Naive thymus-derived CD8-positive, alpha-beta T cell (primary cell): Measurements from ENCODE around the gene BAAT. TPM values are rescaled to one million over a fixed set of nuclear protein-coding genes. Genes with fewer than 3 reads are reported as not detected.
"Not testable (repeated sequence)": the region's sequence is repeated elsewhere in the genome, so short reads cannot be mapped to it uniquely, and the experiment has no call there.

Experiments
- ATAC-seq, 2 donors: fragments of 150-1000 bp; cut with Tn5 transposase in 1 of 2; sonication (Bioruptor Pico), chemical (Tn5 transposase) in 1 of 2; 1 replicate in 1 of 2; 2 replicates in 1 of 2; pipeline ENCODE4 v1.10.0; 2021; ENCODE audit warnings: mild to moderate bottlenecking in 2 of 2, moderate library complexity in 2 of 2
- POLR2A ChIA-PET: fragments of 350-600 bp; sonication (Branson Sonifier 250); formaldehyde crosslinking; loops from one replicate; lab custom pipeline; 2021; ENCODE audit warnings: antibody characterized with exemption; lab: Charles Lee
- DNase-seq, 10 donors: peaks; one replicate each; pipeline versions ENCODE4 v3.0.0 to v3.0.0-alpha.2; 2020 to 2022
- H3K27ac Mint-ChIP-seq, 10 donors: one replicate each; pipeline ENCODE4 v1.8.0; 2020 to 2022; ENCODE audit warnings: mild to moderate bottlenecking in 10 of 10, mixed read lengths in 10 of 10, moderate library complexity in 4 of 10, inconsistent platforms in 1 of 10
- H3K27me3 Mint-ChIP-seq, 5 donors: one replicate each; pipeline ENCODE4 v1.8.0; 2021 to 2022; ENCODE audit warnings: mixed read lengths in 5 of 5
- H3K36me3 Mint-ChIP-seq, 3 donors: one replicate each; pipeline ENCODE4 v1.8.0; 2020 to 2022; ENCODE audit warnings: mixed read lengths in 3 of 3, mild to moderate bottlenecking in 2 of 3, inconsistent platforms in 1 of 3
- H3K4me1 Mint-ChIP-seq, 4 donors: one replicate each; pipeline ENCODE4 v1.8.0; 2021 to 2022; ENCODE audit warnings: mixed read lengths in 4 of 4
- H3K4me3 Mint-ChIP-seq, 10 donors: one replicate each; pipeline ENCODE4 v1.8.0; 2020 to 2022; ENCODE audit warnings: mild to moderate bottlenecking in 10 of 10, mixed read lengths in 10 of 10, moderate library complexity in 6 of 10, inconsistent platforms in 1 of 10
- H3K9me3 Mint-ChIP-seq, 9 donors: one replicate each; pipeline ENCODE4 v1.8.0; 2020 to 2022; ENCODE audit warnings: mixed read lengths in 9 of 9, mild to moderate bottlenecking in 3 of 9, inconsistent platforms in 1 of 9, moderate library complexity in 1 of 9
- polyA plus RNA-seq, 3 donors: library from polyadenylated mRNA; unstranded; fragments of 300-500 nt; fragmentation: Illumina TruSeq; gene quantifications; one replicate each; pipeline ENCODE4 v1.2.3, GENCODE V29; 2021
- total RNA-seq, 8 experiments: library from RNA in 2 of 8; stranded (reverse) in 2 of 8; gene quantifications; one replicate each; pipeline ENCODE4 v1.2.3 and lab custom pipeline; 2021 to 2026

BAAT gene
- total RNA-seq = not detected
- polyA plus RNA-seq = not detected
- 0.36 to 1.2 (median 0.52) reads per million in 6 experiments for total RNA-seq (lab: John Stamatoyannopoulos, UW)

- H3K4me3 Mint-ChIP-seq, DNase-seq, POLR2A ChIA-PET, ATAC-seq, H3K27ac Mint-ChIP-seq, H3K27me3 Mint-ChIP-seq, H3K4me1 Mint-ChIP-seq: not testable (repeated sequence)
- Mint-ChIP-seq H3K9me3 (peaks cover 0 to 15% (median 10%) of the 10 kb centered on the region in 9 donors), H3K36me3 (peaks cover 6 to 21% (median 19%) of the 10 kb centered on the region in 3 donors)
Observed at GRCh38 chr9:101384873-101385536, at the start of gene BAAT. Gene BAAT (minus strand): TSS chr9:101385006. CDS start chr9:101371404, 13,602 bp downstream.

GRCh38 chr9:101433229-101433628 lies 48.4 kb upstream of the BAAT start:
- H3K27ac Mint-ChIP-seq = no peak overlapping the region
- no peaks in the 10 kb centered on the region for H3K4me1 Mint-ChIP-seq
- H3K4me3 Mint-ChIP-seq = no peak overlapping the region
- H3K9me3 Mint-ChIP-seq = peaks cover 0 to 2% (median 0%) of the 10 kb centered on the region in 9 donors
- H3K27me3 Mint-ChIP-seq = peaks cover 20 to 53% (median 25%) of the 10 kb centered on the region in 5 donors
- DNase-seq = no peak
- ATAC-seq = no peak
- POLR2A ChIA-PET = no interaction called here
- peaks cover 0 to 2% (median 2%) of the 10 kb centered on the region in 3 donors for H3K36me3 Mint-ChIP-seq

GRCh38 chr9:101432740-101433139 lies 47.9 kb upstream of the BAAT start:
- DNase-seq (no peak), ATAC-seq (no peak)
- Mint-ChIP-seq H3K4me3 (no peak overlapping the region), H3K36me3 (peaks cover 0 to 6% (median 3%) of the 10 kb centered on the region in 3 donors), H3K4me1 (no peaks in the 10 kb centered on the region), H3K9me3 (peaks cover 0 to 2% (median 0%) of the 10 kb centered on the region in 9 donors), H3K27ac (no peak overlapping the region), H3K27me3 (peaks cover 20 to 52% (median 24%) of the 10 kb centered on the region in 5 donors)
- POLR2A ChIA-PET = no interaction called here

- Mint-ChIP-seq H3K27me3 (peaks cover 18 to 46% (median 19%) of the 10 kb centered on the region in 5 donors), H3K36me3 (peaks cover 0 to 6% (median 3%) of the 10 kb centered on the region in 3 donors), H3K27ac (no peak overlapping the region), H3K4me3 (no peak overlapping the region), H3K4me1 (no peaks in the 10 kb centered on the region), H3K9me3 (peaks cover 0 to 2% (median 0%) of the 10 kb centered on the region in 9 donors)
- ATAC-seq (no peak), DNase-seq (no peak)
- POLR2A ChIA-PET = no interaction called here
Observed at GRCh38 chr9:101432171-101432570, 47.4 kb upstream of the BAAT start.

GRCh38 chr9:101429736-101430135 lies 44.9 kb upstream of the BAAT start:
- POLR2A ChIA-PET = no interaction called here
- no peak overlapping the region for H3K4me3 Mint-ChIP-seq

GRCh38 chr9:101428909-101429308 lies 44.1 kb upstream of the BAAT start:
- ATAC-seq (no peak), DNase-seq (no peak)
- H3K4me3 Mint-ChIP-seq = no peak overlapping the region
- H3K9me3 Mint-ChIP-seq = peaks cover 0 to 24% (median 5%) of the 10 kb centered on the region in 9 donors
- no peak overlapping the region for H3K27ac Mint-ChIP-seq
- peaks cover 0 to 16% (median 3%) of the 10 kb centered on the region in 3 donors for H3K36me3 Mint-ChIP-seq
- H3K4me1 Mint-ChIP-seq = no peaks in the 10 kb centered on the region
- POLR2A ChIA-PET = no interaction called here
- peaks cover 14 to 24% (median 15%) of the 10 kb centered on the region in 5 donors for H3K27me3 Mint-ChIP-seq

More at GRCh38 chr9:101429736-101430135, 44.9 kb upstream of the BAAT start:
- Mint-ChIP-seq H3K9me3 (peaks cover 0 to 17% (median 0%) of the 10 kb centered on the region in 9 donors), H3K27ac (no peak overlapping the region), H3K36me3 (peaks cover 0 to 11% (median 3%) of the 10 kb centered on the region in 3 donors), H3K4me1 (no peaks in the 10 kb centered on the region), H3K27me3 (peaks cover 14 to 26% (median 15%) of the 10 kb centered on the region in 5 donors)
- DNase-seq = no peak
- no peak for ATAC-seq

GRCh38 chr9:101427957-101428655 lies 43.3 kb upstream of the BAAT start:
- Mint-ChIP-seq H3K4me1 (peaks cover 0 to 3% (median 0%) of the 10 kb centered on the region in 4 donors), H3K36me3 (peaks cover 3 to 22% (median 8%) of the 10 kb centered on the region in 3 donors), H3K27me3 (peaks cover 13 to 19% (median 14%) of the 10 kb centered on the region in 5 donors), H3K4me3 (no peak overlapping the region), H3K9me3 (peaks cover 0 to 32% (median 11%) of the 10 kb centered on the region in 9 donors), H3K27ac (no peak overlapping the region)
- POLR2A ChIA-PET = no interaction called here
- ATAC-seq (no peak), DNase-seq (no peak)

- Mint-ChIP-seq H3K36me3 (peaks cover 4 to 24% (median 9%) of the 10 kb centered on the region in 3 donors), H3K27ac (no peak overlapping the region), H3K4me1 (peaks cover 0 to 3% (median 0%) of the 10 kb centered on the region in 4 donors), H3K27me3 (peaks cover 13 to 19% (median 14%) of the 10 kb centered on the region in 5 donors), H3K4me3 (no peak overlapping the region), H3K9me3 (peaks cover 0 to 40% (median 15%) of the 10 kb centered on the region in 9 donors)
- no peak for DNase-seq
- no peak for ATAC-seq
- POLR2A ChIA-PET = no interaction called here
Observed at GRCh38 chr9:101427358-101427757, 42.6 kb upstream of the BAAT start.

GRCh38 chr9:101421653-101422065 lies 36.9 kb upstream of the BAAT start:
- DNase-seq (no peak), ATAC-seq (no peak)
- H3K4me3 Mint-ChIP-seq = no peak overlapping the region
- no peak overlapping the region for H3K27ac Mint-ChIP-seq
- POLR2A ChIA-PET = no interaction called here
- peaks cover 22 to 97% (median 60%) of the 10 kb centered on the region in 9 donors for H3K9me3 Mint-ChIP-seq
- peaks cover 11 to 62% (median 47%) of the 10 kb centered on the region in 3 donors for H3K36me3 Mint-ChIP-seq
- peaks cover 0 to 5% (median 0%) of the 10 kb centered on the region in 4 donors for H3K4me1 Mint-ChIP-seq
- H3K27me3 Mint-ChIP-seq = peaks cover 0 to 3% (median 0%) of the 10 kb centered on the region in 5 donors

GRCh38 chr9:101419863-101420262 lies 35.1 kb upstream of the BAAT start:
- no peak overlapping the region for H3K27ac Mint-ChIP-seq
- ATAC-seq = no peak
- POLR2A ChIA-PET = no interaction called here

DNA sequence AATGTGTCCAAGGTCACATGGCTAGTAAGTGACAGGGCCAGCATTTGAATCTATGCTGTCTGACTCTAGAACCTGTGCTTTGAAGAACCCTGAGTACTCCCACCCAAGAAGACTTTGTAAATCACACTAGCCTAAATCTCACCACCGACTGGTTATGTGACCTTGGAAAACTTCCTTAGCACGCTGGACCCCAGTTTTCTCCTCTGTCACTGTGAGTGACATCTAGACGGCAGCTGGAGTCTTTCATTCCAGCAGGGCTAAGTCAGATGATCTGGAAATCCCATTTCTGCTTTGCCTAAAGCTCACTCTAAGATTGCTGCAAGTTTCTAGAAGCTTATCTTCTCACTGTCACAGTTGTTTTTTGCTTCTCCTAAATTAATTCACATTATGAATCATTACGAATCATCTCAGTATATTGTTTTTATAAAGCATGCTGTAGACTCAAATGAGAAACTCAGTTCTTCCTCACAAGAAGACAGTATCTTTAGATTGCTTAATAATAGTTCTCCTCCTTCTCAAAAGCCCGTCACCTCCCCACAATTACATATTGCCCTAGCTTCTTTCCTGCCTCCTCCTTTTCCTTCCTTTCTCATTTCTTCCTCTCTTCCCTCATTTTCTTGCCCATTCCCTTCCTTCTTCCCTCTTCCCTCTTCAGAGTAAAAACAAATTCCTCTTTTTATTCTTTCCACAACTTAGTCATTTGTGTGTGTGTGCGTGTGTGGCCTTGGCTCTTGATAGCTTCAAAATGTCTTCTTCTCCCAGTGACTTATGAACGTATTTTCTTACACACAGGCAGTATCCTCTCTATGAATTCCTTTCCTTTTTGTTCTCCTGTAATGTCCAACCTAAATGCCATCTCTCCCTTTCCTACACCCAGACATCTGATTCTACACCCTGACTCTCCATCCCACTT lies 34.0 kb upstream of the BAAT start:
- ATAC-seq (no peak), DNase-seq (no peak)
- POLR2A ChIA-PET = no interaction called here
- peaks cover 29 to 92% (median 67%) of the 10 kb centered on the region in 9 donors for H3K9me3 Mint-ChIP-seq
- H3K4me3 Mint-ChIP-seq = no peak overlapping the region
- H3K27ac Mint-ChIP-seq = no peak overlapping the region
- H3K4me1 Mint-ChIP-seq = peaks cover 0 to 5% (median 0%) of the 10 kb centered on the region in 4 donors
- peaks cover 0 to 3% (median 0%) of the 10 kb centered on the region in 5 donors for H3K27me3 Mint-ChIP-seq
- peaks cover 17 to 71% (median 63%) of the 10 kb centered on the region in 3 donors for H3K36me3 Mint-ChIP-seq

More at GRCh38 chr9:101419863-101420262, 35.1 kb upstream of the BAAT start:
- Mint-ChIP-seq H3K4me3 (no peak overlapping the region), H3K36me3 (peaks cover 13 to 65% (median 55%) of the 10 kb centered on the region in 3 donors), H3K27me3 (peaks cover 0 to 3% (median 0%) of the 10 kb centered on the region in 5 donors), H3K9me3 (peaks cover 27 to 92% (median 67%) of the 10 kb centered on the region in 9 donors), H3K4me1 (peaks cover 0 to 5% (median 0%) of the 10 kb centered on the region in 4 donors)
- DNase-seq = no peak

- ATAC-seq = no peak
Observed at GRCh38 chr9:101417977-101418376, 33.2 kb upstream of the BAAT start.

More at GRCh38 chr9:101417977-101418376, 33.2 kb upstream of the BAAT start:
- POLR2A ChIA-PET = no interaction called here
- H3K9me3 Mint-ChIP-seq = peaks cover 30 to 92% (median 67%) of the 10 kb centered on the region in 9 donors
- DNase-seq = no peak
- H3K4me1 Mint-ChIP-seq = peaks cover 0 to 6% (median 0%) of the 10 kb centered on the region in 4 donors
- no peaks in the 10 kb centered on the region for H3K27me3 Mint-ChIP-seq
- H3K4me3 Mint-ChIP-seq = no peak overlapping the region
- H3K27ac Mint-ChIP-seq = no peak overlapping the region
- peaks cover 19 to 71% (median 64%) of the 10 kb centered on the region in 3 donors for H3K36me3 Mint-ChIP-seq
